HG03457 (cell line): Measurements from ENCODE around the gene TMEM39A.

Experiments used
- ATAC-seq: cut with Tn5 transposase; IDR thresholded peaks from one replicate; pipeline ENCODE4 v1.9.1; 2021; ENCODE audit warnings: moderate number of reproducible peaks; ENCODE audit not compliant: unreplicated experiment

TMEM39A gene

GRCh38 chr3:119456469-119456868, 6.9 kb downstream of the TMEM39A start:
- no peak for ATAC-seq

GRCh38 chr3:119453822-119454221, 9.6 kb downstream of the TMEM39A start:
- ATAC-seq: no peak

GRCh38 chr3:119444590-119444989, 18.8 kb downstream of the TMEM39A start:
- no peak for ATAC-seq

GRCh38 chr3:119443179-119443578, 20.2 kb downstream of the TMEM39A start:
- no peak for ATAC-seq

- ATAC-seq: no peak
Measured at GRCh38 chr3:119437691-119438258, 25.6 kb downstream of the TMEM39A start.

- ATAC-seq: no peak
Measured at GRCh38 chr3:119436977-119437376, 26.4 kb downstream of the TMEM39A start.

GRCh38 chr3:119434703-119435102, 28.7 kb downstream of the TMEM39A start:
- ATAC-seq: no peak

GRCh38 chr3:119433613-119434325, 29.6 kb downstream of the TMEM39A start:
- no peak for ATAC-seq

GRCh38 chr3:119428538-119428937, 34.9 kb downstream of the TMEM39A start:
- no peak for ATAC-seq

GRCh38 chr3:119427669-119428068, 35.7 kb downstream of the TMEM39A start:
- no peak for ATAC-seq

GRCh38 chr3:119420196-119420595, 43.2 kb downstream of the TMEM39A start:
- ATAC-seq: no peak

GRCh38 chr3:119418641-119419040, 44.8 kb downstream of the TMEM39A start:
- ATAC-seq: no peak

- no peak for ATAC-seq
Measured at GRCh38 chr3:119417771-119418512, 45.5 kb downstream of the TMEM39A start.

- ATAC-seq: no peak
Measured at GRCh38 chr3:119416873-119417272, 46.5 kb downstream of the TMEM39A start.

GRCh38 chr3:119413603-119414280, 49.7 kb downstream of the TMEM39A start:
- ATAC-seq: no peak

- no peak for ATAC-seq
Measured at GRCh38 chr3:119409844-119410243, 53.6 kb downstream of the TMEM39A start.

GRCh38 chr3:119408243-119408950, 55.0 kb downstream of the TMEM39A start:
- ATAC-seq: peak; percentile 55

- no peak for ATAC-seq
Measured at GRCh38 chr3:119405315-119405714, 58.1 kb downstream of the TMEM39A start.

GRCh38 chr3:119403201-119403600, 60.2 kb downstream of the TMEM39A start:
- no peak for ATAC-seq

GRCh38 chr3:119402791-119403190, 60.6 kb downstream of the TMEM39A start:
- no peak for ATAC-seq
